Transverse colon (tissue), 4 donors: ENCODE measurements around the gene ABCF1.

ENCODE experiments used
- EP300 ChIP-seq: sonication (generic); formaldehyde crosslinking; IDR thresholded peaks from one replicate; pipeline ENCODE4 v1.6.1; 2017; ENCODE audit warnings: antibody characterized with exemption, low read depth
- POLR2A ChIP-seq: fragments of 450-650 bp; IDR thresholded peaks from one replicate; pipeline ENCODE4 v1.6.1; 2016; ENCODE audit warnings: antibody characterized with exemption, mild to moderate bottlenecking, moderate library complexity
- POLR2AphosphoS5 ChIP-seq, 3 donors: sonication (generic); formaldehyde crosslinking; IDR thresholded peaks; one replicate each; pipeline ENCODE4 v1.6.1; 2016; ENCODE audit warnings: antibody characterized with exemption in 3 of 3
- TF ChIP-seq, protein P1 (sequence below), 5 experiments: fragments of 200-600 bp in 3 of 5; fragments of 450-650 bp in 2 of 5; sonication (generic) in 3 of 5; IDR thresholded peaks; 1 replicate in 2 of 5; 2 replicates in 3 of 5; pipeline ENCODE4 v1.5.1; 2016 to 2017; ENCODE audit warnings: antibody characterized with exemption in 5 of 5, inconsistent platforms in 3 of 5, mild to moderate bottlenecking in 2 of 5, moderate library complexity in 1 of 5

DNA sequence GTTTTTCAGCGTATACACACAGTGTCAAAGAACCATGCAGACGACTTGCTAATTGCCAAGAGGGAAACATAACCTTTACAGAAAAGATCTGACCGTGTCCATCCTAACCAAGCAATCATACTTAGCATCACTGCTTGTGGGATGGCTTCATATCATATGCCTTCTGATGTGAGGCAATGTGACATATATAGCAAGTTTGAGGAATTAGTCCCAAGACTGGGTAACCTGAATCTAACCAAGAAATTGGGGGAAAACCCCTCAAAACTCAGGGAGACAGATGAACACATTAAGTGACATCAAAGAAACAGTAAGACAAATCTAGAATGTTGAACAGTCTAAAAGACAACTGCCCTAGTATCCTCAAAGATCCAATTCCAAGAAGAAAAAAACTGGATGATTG lies 33.3 kb upstream of the ABCF1 start:
- TF ChIP-seq, protein P1, sequence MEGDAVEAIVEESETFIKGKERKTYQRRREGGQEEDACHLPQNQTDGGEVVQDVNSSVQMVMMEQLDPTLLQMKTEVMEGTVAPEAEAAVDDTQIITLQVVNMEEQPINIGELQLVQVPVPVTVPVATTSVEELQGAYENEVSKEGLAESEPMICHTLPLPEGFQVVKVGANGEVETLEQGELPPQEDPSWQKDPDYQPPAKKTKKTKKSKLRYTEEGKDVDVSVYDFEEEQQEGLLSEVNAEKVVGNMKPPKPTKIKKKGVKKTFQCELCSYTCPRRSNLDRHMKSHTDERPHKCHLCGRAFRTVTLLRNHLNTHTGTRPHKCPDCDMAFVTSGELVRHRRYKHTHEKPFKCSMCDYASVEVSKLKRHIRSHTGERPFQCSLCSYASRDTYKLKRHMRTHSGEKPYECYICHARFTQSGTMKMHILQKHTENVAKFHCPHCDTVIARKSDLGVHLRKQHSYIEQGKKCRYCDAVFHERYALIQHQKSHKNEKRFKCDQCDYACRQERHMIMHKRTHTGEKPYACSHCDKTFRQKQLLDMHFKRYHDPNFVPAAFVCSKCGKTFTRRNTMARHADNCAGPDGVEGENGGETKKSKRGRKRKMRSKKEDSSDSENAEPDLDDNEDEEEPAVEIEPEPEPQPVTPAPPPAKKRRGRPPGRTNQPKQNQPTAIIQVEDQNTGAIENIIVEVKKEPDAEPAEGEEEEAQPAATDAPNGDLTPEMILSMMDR (IDR thresholded peaks at IDR 0.05): no peak
- no peak for TF ChIP-seq POLR2A
- no peak for TF ChIP-seq POLR2AphosphoS5 (IDR thresholded peaks at IDR 0.05)
- no peak for TF ChIP-seq EP300
